Uterus (tissue), 2 donors: ENCODE results near the gene FGFR2.

ENCODE experiments used
- CTCF ChIP-seq, 4 experiments: fragments of 200-600 bp in 2 of 4; fragments of 450-650 bp in 2 of 4; sonication (generic) in 2 of 4; IDR thresholded peaks; one replicate each; pipeline ENCODE4 v1.5.1; 2016 to 2019; ENCODE audit warnings: antibody characterized with exemption in 4 of 4, mild to moderate bottlenecking in 2 of 4, moderate library complexity in 1 of 4
- POLR2A ChIP-seq, 2 donors: fragments of 450-650 bp; IDR thresholded peaks; one replicate each; pipeline ENCODE4 v1.6.1; 2016; ENCODE audit warnings: antibody characterized with exemption in 2 of 2, mild to moderate bottlenecking in 1 of 2, moderate library complexity in 1 of 2

- TF ChIP-seq CTCF (IDR thresholded peaks at IDR 0.05) (no peak), POLR2A (IDR thresholded peaks at IDR 0.05) (no peak)
These were observed 49.2 kb upstream of the FGFR2 start for GRCh38 chr10:121647401-121647800.
